ENCODE data around the gene NEURL1B.
A peak's percentile ranks its signal among the peaks of the same experiment; 100 is the strongest.

The NEURL1B gene

GRCh38 chr5:172686539-172687390 is 45.7 kb downstream of the NEURL1B start:
- no peak overlapping the region for H3K4me3 Mint-ChIP-seq
- peaks cover 8% of the 10 kb centered on the region for H3K27me3 Mint-ChIP-seq
- DNase-seq (no peak), ATAC-seq (no peak)
- no peak overlapping the region for H3K27ac Mint-ChIP-seq
- peaks cover 25% of the 10 kb centered on the region for H3K4me1 Mint-ChIP-seq
- H3K9me3 Mint-ChIP-seq, result no peaks in the 10 kb centered on the region

GRCh38 chr5:172687940-172688339 is 46.9 kb downstream of the NEURL1B start:
- DNase-seq, result no peak
- no peak overlapping the region for H3K4me3 Mint-ChIP-seq
- peaks cover 3% of the 10 kb centered on the region for H3K27me3 Mint-ChIP-seq
- H3K4me1 Mint-ChIP-seq, result peaks cover 25% of the 10 kb centered on the region
- ATAC-seq, result no peak
- no peaks in the 10 kb centered on the region for H3K9me3 Mint-ChIP-seq
- peak overlapping the region in 1 of 2 donors; percentile 71 for H3K27ac Mint-ChIP-seq

DNA sequence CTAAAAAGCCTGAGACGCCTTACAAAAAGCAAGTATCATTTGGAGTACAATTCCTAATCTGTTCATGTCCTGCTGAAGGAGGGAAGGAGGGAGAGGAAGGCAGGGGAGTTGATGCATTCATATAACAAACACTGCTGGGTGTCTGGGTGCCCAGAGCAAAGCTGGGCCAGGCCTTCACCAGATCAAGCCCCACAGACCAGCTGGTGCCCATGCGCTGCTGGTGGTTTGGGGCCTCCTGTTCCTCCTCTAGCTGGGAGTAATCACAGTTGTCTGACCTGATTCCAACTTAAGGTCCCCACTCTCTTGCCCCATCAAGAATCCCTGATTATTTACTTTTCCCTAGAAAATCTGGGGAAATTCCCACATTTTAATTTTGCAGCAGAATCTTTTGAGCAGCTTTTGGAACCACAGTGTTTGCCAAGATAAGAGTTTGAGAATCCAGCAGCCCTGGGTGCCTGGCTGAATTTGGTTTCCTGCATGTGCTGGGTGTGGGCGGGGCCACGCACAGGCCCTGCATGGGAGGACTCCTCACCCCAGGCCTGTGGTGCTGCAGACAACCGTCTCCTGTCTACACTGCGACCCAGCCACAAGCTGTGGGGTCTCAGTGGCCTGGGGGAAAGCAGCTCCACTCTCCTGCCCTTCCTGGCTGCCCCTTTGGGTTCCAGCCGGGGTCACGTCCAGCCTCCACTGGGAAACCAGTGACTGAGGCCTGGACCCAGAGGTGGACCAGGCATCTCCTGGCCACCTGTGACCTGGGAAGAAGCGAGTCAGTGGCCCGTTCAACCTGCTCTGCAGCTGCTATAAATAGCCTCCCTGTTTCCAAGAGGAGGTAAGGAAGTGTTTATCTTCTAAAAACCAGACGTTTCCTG is 47.5 kb downstream of the NEURL1B start:
- DNase-seq (peak; percentile 21 to 28), ATAC-seq (peak; percentile 60)
- peak overlapping the region in 1 of 2 donors; percentile 71 for H3K27ac Mint-ChIP-seq

GRCh38 chr5:172689218-172689572 is 48.1 kb downstream of the NEURL1B start:
- peak overlapping the region in 1 of 2 donors; percentile 71 for H3K27ac Mint-ChIP-seq
- no peak overlapping the region for H3K4me3 Mint-ChIP-seq
- no peaks in the 10 kb centered on the region for H3K9me3 Mint-ChIP-seq
- ATAC-seq, result no peak
- DNase-seq, result no peak
- peaks cover 25% of the 10 kb centered on the region for H3K4me1 Mint-ChIP-seq
- H3K27me3 Mint-ChIP-seq, result no peaks in the 10 kb centered on the region

More for the DNA sequence above, 47.5 kb downstream of the NEURL1B start:
- H3K4me3 Mint-ChIP-seq, result peak overlapping the region in 1 of 2 donors; percentile 10
- no peaks in the 10 kb centered on the region for H3K9me3 Mint-ChIP-seq
- peaks cover 25% of the 10 kb centered on the region for H3K4me1 Mint-ChIP-seq
- H3K27me3 Mint-ChIP-seq, result no peaks in the 10 kb centered on the region

GRCh38 chr5:172689801-172690200 is 48.7 kb downstream of the NEURL1B start:
- no peaks in the 10 kb centered on the region for H3K27me3 Mint-ChIP-seq
- H3K4me1 Mint-ChIP-seq, result peaks cover 25% of the 10 kb centered on the region
- ATAC-seq (peak; percentile 32), DNase-seq (no peak)
- no peak overlapping the region for H3K27ac Mint-ChIP-seq
- no peaks in the 10 kb centered on the region for H3K9me3 Mint-ChIP-seq
- H3K4me3 Mint-ChIP-seq, result no peak overlapping the region

DNA sequence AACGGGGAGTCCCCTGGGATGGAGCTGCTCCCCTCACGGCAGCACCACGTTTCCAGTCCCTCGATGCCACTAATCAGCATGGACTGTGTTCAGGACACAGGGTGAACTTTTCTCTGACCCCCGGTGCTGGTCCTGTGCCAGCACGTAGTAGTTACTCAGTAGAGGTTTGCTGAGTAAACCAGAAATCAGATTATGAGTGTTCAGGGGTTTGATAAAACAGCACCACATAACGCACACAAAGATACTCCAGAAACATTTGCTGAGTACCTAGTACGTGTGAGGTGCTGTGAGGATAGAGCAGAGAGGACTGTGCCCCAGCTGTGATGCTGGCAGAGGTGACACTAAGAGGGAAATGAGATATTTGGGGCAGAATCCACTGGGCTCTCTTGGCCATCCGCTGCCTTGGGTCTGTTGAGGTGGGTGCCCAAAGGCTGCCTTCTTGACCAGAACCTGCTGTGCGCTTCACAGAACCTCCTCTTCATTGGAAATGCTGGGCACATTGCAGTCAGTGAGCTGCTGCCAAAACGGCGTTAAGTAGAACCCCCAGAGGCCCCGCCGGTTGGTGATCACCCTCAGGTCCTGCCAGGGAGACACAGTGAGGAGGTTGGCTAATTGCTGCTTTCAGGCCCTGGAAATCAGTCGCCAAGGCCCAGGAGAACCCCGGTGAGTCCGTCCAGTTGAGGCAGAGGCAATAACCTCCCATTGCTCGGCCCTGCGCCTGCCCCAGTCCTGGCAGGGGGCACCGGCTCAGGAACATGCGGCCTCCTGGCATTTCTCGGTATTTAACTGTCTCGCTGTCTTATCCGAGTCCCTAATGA is 49.4 kb downstream of the NEURL1B start:
- H3K9me3 Mint-ChIP-seq, result no peaks in the 10 kb centered on the region
- no peak for DNase-seq
- H3K27me3 Mint-ChIP-seq, result no peaks in the 10 kb centered on the region
- no peak overlapping the region for H3K4me3 Mint-ChIP-seq
- H3K27ac Mint-ChIP-seq, result peak overlapping the region in 1 of 2 donors; percentile 4
- H3K4me1 Mint-ChIP-seq, result peaks cover 25% of the 10 kb centered on the region
- peak; percentile 67 for ATAC-seq

DNA sequence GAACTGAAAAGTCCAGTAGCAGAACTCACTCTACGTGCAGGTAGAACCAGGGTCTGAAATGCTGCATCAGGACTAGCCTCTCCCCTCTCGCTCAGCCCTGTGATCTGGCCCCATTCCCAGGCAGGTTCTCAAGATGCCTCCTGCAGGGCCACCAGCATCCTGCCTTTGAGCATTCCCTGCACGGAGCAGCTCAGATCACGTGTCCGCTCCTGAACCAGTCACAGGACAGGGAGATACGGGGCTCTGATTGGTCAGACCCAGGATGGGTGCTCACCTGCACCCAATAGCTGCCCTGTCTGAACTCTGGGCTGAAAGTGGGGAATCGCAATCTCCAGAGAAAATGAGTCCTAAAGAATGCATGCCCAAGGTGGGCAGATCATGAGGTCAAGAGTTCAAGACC is 50.8 kb downstream of the NEURL1B start:
- no peaks in the 10 kb centered on the region for H3K27me3 Mint-ChIP-seq
- ATAC-seq (no peak), DNase-seq (no peak)
- H3K4me3 Mint-ChIP-seq, result no peak overlapping the region
- H3K27ac Mint-ChIP-seq, result no peak overlapping the region
- peaks cover 26% of the 10 kb centered on the region for H3K4me1 Mint-ChIP-seq
- H3K9me3 Mint-ChIP-seq, result no peaks in the 10 kb centered on the region

DNA sequence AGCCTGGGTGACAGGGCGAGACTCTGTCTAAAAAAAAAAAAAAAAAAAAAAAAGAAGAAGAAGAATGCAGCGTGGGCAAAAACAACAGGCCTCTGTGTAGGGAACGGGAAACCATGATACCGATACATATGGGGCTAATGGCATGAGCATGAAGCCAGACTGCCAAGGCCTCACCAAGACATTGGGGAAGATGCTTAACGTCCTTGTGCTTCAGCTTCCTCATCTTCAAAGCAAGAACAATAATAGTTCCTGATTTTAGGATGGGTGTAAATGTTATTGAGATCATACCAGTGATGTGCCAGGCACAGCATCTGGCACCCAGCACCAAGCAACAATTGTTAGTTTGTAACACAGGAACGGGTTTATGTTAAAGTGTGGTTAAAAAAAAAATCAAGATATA is 51.4 kb downstream of the NEURL1B start:
- Mint-ChIP-seq H3K27me3 (no peaks in the 10 kb centered on the region), H3K4me3 (no peak overlapping the region), H3K27ac (no peak overlapping the region), H3K4me1 (peaks cover 32% of the 10 kb centered on the region), H3K9me3 (no peaks in the 10 kb centered on the region)
- no peak for ATAC-seq
- no peak for DNase-seq

- ATAC-seq, result no peak
- no peaks in the 10 kb centered on the region for H3K27me3 Mint-ChIP-seq
- no peak overlapping the region for H3K27ac Mint-ChIP-seq
- H3K4me1 Mint-ChIP-seq, result peaks cover 33% of the 10 kb centered on the region
- no peak overlapping the region for H3K4me3 Mint-ChIP-seq
- H3K9me3 Mint-ChIP-seq, result no peaks in the 10 kb centered on the region
- DNase-seq, result no peak
Observed at GRCh38 chr5:172692981-172693380, 51.9 kb downstream of the NEURL1B start.

DNA sequence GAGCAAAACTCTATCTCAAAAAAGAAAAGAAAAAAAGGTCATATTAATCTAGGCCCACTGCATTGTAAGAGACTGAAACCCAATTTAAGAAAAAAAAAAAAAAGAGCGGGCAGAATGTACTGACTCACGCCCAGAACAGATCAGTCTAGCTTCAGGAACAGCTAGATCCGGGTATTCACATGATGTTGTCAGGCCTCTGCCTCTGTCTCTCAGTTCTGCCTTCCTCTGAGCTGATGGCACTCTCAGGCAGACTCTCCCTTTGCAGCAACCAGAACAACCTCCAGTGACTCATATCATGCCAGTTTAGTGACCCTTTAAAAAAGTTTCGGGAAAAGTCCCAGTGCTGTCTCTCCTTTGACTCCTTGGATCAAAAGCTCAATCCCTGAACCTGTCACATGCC is 53.0 kb downstream of the NEURL1B start:
- Mint-ChIP-seq H3K4me1 (peaks cover 22% of the 10 kb centered on the region), H3K4me3 (no peak overlapping the region), H3K9me3 (no peaks in the 10 kb centered on the region), H3K27ac (no peak overlapping the region), H3K27me3 (no peaks in the 10 kb centered on the region)
- DNase-seq (no peak), ATAC-seq (no peak)

DNA sequence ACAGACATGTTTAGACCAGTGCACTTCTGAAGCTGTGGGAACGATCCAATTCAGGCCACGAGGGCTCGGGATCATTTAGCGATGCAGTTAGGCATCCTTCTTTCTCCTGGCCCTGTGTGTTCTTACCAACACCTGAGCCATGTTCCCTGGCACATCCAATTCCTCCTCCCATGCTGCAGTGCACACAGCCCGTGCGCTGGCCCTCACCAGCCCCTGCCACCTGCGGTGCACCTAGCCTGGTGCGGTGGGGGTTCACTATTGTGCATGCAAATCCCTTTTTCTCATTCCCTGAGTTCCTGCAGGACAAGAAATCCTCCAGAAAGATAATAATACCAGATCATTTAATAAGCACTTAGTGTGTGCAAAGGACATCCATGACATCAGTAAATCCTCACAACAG is 53.5 kb downstream of the NEURL1B start:
- Mint-ChIP-seq H3K4me1 (peaks cover 19% of the 10 kb centered on the region), H3K4me3 (no peak overlapping the region), H3K27me3 (no peaks in the 10 kb centered on the region), H3K27ac (no peak overlapping the region), H3K9me3 (no peaks in the 10 kb centered on the region)
- no peak for ATAC-seq
- DNase-seq, result no peak

GRCh38 chr5:172695232-172696054 is 54.4 kb downstream of the NEURL1B start:
- ATAC-seq, result peak; percentile 8
- Mint-ChIP-seq H3K27ac (no peak overlapping the region), H3K27me3 (no peaks in the 10 kb centered on the region), H3K4me3 (no peak overlapping the region), H3K4me1 (peaks cover 11% of the 10 kb centered on the region), H3K9me3 (no peaks in the 10 kb centered on the region)
- DNase-seq, result no peak

- ATAC-seq, result no peak
- Mint-ChIP-seq H3K9me3 (no peaks in the 10 kb centered on the region), H3K4me1 (peaks cover 13% of the 10 kb centered on the region), H3K27ac (no peak overlapping the region), H3K4me3 (no peak overlapping the region), H3K27me3 (peaks cover 7% of the 10 kb centered on the region)
- DNase-seq, result no peak
Observed at GRCh38 chr5:172696171-172696849, 55.2 kb downstream of the NEURL1B start.

Measured in stimulated activated naive CD8-positive, alpha-beta T cell treated with anti-CD3 and anti-CD28 coated beads, Interleukin-15, amount 100 ng/mL, for 72 hours (primary cell).